Lower leg skin (tissue), 3 donors: Measurements from ENCODE around the gene MAP3K13.

Source experiments
- CTCF ChIP-seq, 3 donors: fragments of 450-650 bp; IDR thresholded peaks; one replicate each; pipeline ENCODE4 v1.5.1; 2016; ENCODE audit warnings: antibody characterized with exemption in 3 of 3, mild to moderate bottlenecking in 3 of 3, moderate library complexity in 2 of 3
- POLR2A ChIP-seq, 2 donors: fragments of 450-650 bp; IDR thresholded peaks; one replicate each; pipeline ENCODE4 v1.6.1; 2016 to 2017; ENCODE audit warnings: antibody characterized with exemption in 2 of 2, mild to moderate bottlenecking in 1 of 2, moderate library complexity in 1 of 2

DNA sequence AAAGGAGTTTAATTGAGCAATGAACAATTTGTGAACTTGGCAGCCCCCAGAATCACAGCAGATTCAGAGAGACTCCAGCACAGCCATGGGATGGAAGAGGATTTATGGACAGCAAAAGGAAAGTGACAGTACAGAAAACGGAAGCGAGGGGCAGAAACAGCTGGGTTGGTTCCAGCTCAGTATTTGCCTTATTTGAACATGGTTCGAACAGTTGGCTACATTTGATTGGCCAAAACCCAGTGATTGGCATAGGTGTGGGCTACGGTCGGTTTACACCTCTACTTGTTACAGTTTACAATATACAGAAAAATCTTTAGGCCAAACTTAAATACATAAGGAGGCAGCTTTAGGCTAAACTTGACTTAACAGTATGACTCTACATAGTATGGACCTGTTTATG lies 9.7 kb upstream of the MAP3K13 start:
- no peak for TF ChIP-seq CTCF (IDR thresholded peaks at IDR 0.05)
- no peak for TF ChIP-seq POLR2A (IDR thresholded peaks at IDR 0.05)
